LNCAP (cell line): ENCODE data around the gene ZNF625.

Experiments used
- TF ChIP-seq, protein P1 (sequence below): fragments of 450-650 bp; IDR thresholded peaks from 2 replicates; pipeline ENCODE4 v1.5.1; 2017; ENCODE audit warnings: mild to moderate bottlenecking

Gene ZNF625

DNA sequence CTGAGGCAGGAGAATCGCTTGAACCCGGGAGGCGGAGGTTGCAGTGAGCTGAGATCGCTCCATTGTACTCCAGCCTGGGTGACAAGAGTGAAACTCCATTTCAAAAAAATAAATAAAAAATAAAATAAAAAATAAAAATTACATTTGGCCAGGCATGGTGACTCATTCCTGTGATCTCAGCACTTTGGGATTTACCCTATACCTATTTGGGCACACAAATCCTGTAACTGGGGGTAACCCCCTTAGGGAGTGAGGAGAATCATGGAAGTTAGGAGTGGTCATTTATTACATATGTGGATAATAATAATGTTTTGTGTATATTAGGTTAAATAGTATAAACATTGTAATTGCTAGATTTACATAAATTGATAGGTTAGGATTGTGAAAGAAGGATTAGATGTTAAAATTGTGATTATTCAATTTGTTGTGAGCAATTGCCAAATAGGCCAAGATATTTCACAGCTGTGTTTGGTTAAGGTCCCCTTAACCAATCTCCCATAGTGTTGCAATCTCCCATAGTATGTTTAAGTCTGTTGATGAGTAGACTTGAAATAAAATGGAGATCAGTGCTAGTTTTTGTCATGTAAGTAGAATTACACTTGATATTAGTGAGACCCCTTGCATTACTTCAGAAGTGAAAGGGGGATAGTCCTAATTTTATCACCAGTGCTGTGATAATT, 61.3 kb downstream of the ZNF625 start:
- TF ChIP-seq, protein P1, sequence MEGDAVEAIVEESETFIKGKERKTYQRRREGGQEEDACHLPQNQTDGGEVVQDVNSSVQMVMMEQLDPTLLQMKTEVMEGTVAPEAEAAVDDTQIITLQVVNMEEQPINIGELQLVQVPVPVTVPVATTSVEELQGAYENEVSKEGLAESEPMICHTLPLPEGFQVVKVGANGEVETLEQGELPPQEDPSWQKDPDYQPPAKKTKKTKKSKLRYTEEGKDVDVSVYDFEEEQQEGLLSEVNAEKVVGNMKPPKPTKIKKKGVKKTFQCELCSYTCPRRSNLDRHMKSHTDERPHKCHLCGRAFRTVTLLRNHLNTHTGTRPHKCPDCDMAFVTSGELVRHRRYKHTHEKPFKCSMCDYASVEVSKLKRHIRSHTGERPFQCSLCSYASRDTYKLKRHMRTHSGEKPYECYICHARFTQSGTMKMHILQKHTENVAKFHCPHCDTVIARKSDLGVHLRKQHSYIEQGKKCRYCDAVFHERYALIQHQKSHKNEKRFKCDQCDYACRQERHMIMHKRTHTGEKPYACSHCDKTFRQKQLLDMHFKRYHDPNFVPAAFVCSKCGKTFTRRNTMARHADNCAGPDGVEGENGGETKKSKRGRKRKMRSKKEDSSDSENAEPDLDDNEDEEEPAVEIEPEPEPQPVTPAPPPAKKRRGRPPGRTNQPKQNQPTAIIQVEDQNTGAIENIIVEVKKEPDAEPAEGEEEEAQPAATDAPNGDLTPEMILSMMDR: no peak
